ENCODE results near the gene ZNF267. TPM values are rescaled to one million over a fixed set of nuclear protein-coding genes. Genes with fewer than 3 reads are reported as not detected.
"Not testable (repeated sequence)": the region's sequence is repeated elsewhere in the genome, so short reads cannot be mapped to it uniquely, and the experiment has no call there.

Gene ZNF267
- total and polyA plus RNA-seq, 2 donors, result 13.9 to 23.9 TPM

DNA sequence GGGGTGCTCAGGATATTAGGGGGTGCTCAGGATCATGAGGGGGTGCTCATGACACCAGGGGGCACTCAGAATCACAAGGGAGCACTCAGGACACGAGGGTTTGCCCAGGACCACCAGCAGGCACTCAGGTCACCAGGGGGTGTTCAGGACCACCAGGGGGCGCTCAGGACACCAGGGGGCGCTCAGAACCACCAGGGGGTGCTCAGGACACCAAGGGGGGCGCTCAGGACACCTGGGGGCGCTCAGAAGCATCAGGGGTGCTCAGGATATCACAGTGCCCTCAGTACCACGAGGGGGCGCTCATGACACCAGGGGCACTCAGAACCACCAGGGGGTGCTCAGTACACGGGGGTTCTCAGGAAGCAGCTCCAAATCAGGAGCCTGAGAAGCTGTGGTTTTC, 82.6 kb downstream of the ZNF267 start:
- not testable (repeated sequence) for H3K4me1 ChIP-seq (ENCODE audit: control insufficient read depth in 2 of 2, insufficient read depth in 2 of 2, low read length in 2 of 2); H3K27ac ChIP-seq (ENCODE audit: low read depth in 1 of 2, low read length in 1 of 2); DNase-seq (ENCODE audit: low read depth in 6 of 9, low spot score in 9 of 9); H3K9me3 ChIP-seq (ENCODE audit: control insufficient read depth in 2 of 2, insufficient read depth in 1 of 2, low read length in 1 of 2); H3K4me3 ChIP-seq (ENCODE audit: low read length in 2 of 2); H3K36me3 ChIP-seq (ENCODE audit: control insufficient read depth in 2 of 2, insufficient read depth in 2 of 2, low read length in 1 of 2); H3K27me3 ChIP-seq (ENCODE audit: control insufficient read depth in 2 of 2, insufficient read depth in 1 of 2, low read length in 1 of 2)
- WGBS, result 47% methylated on average over 6 of the region's 8 CpGs

DNA sequence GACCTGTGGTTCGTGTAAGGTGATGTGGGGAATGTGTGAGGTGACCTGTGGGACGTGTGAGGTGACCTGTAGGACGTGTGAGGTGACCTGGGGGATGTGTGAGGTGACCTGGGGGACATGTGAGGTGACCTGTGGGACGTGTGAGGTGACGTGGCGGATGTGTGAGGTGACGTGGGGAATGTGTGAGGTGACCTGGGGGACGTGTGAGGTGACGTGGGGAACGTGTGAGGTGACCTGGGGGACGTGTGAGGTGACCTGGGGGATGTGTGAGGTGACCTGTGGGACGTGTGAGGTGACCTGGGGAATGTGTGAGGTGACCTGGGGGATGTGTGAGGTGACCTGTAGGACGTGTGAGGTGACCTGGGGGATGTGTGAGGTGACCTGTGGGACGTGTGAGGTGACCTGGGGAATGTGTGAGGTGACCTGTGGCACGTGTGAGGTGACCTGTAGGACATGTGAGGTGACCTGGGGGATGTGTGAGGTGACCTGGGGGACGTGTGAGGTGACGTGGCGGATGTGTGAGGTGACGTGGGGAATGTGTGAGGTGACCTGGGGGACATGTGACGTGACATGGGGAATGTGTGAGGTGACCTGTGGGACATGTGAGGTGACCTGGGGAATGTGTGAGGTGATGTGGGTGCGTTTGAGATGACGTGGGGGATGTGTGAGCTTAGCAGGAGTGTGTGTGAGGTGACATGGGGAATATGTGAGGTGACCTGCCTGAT, 86.7 kb downstream of the ZNF267 start:
- WGBS, result 75% methylated on average over 22 of the region's 22 CpGs
- H3K36me3 ChIP-seq (ENCODE audit: control insufficient read depth in 2 of 2, insufficient read depth in 2 of 2, low read length in 1 of 2); H3K27me3 ChIP-seq (ENCODE audit: control insufficient read depth in 2 of 2, insufficient read depth in 1 of 2, low read length in 1 of 2); H3K27ac ChIP-seq (ENCODE audit: low read depth in 1 of 2, low read length in 1 of 2); H3K9me3 ChIP-seq (ENCODE audit: control insufficient read depth in 2 of 2, insufficient read depth in 1 of 2, low read length in 1 of 2); DNase-seq (ENCODE audit: low read depth in 6 of 9, low spot score in 9 of 9); H3K4me3 ChIP-seq (ENCODE audit: low read length in 2 of 2); H3K4me1 ChIP-seq (ENCODE audit: control insufficient read depth in 2 of 2, insufficient read depth in 2 of 2, low read length in 2 of 2): not testable (repeated sequence)
